ENCODE results near the gene KLF9. TPM values are rescaled to one million over a fixed set of nuclear protein-coding genes. Genes with fewer than 3 reads are reported as not detected.

The KLF9 gene
- total RNA-seq, 2 donors from 2014 or later: 0.13 to 0.31 TPM

DNA sequence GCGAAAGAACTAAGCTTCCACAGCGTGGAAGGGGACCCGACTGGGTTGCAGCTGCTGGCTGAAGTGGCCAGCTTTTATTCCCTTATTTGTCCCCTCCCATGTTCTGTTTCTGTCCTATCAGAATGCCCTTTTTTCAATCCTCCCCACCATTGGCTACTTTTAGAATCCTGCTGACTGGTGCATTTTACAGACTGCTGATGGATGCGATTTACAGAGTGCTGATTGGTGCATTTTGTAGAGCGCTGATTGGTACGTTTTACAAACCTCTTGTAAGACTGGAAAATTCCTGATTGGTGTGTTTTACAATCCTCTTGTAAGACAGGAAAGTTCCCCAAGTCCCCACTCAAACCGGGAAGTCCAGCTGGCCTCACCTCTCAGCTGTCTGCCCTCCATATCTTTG lies 50.7 kb downstream of the KLF9 start:
- no peak overlapping the region for H3K27ac ChIP-seq (ENCODE audit: low read depth, low read length)
- no peaks in the 10 kb centered on the region for H3K9me3 ChIP-seq (ENCODE audit: control insufficient read depth, low read length)
- Mint-ChIP-seq H3K4me3 (no peak overlapping the region), H3K4me1 (no peaks in the 10 kb centered on the region), H3K36me3 (ENCODE audit: low read depth) (peaks cover 1% of the 10 kb centered on the region), H3K9me3 (no peaks in the 10 kb centered on the region), H3K27me3 (ENCODE audit: insufficient read depth) (no peaks in the 10 kb centered on the region), H3K27ac (no peak overlapping the region)
- H3K27me3 ChIP-seq (ENCODE audit: control insufficient read depth, insufficient read depth, low read length, poor library complexity, severe bottlenecking): no peaks in the 10 kb centered on the region
- H3K4me1 ChIP-seq (ENCODE audit: control insufficient read depth, insufficient read depth, low read length): no peaks in the 10 kb centered on the region
- H3K4me3 ChIP-seq (ENCODE audit: low read length): no peak overlapping the region
- 95 to 96% methylated on average over 6 to 7 of the region's 7 CpGs for WGBS, 2 experiments (ENCODE audit: insufficient coverage in 1 of 2, insufficient read length in 1 of 2)
- no peak for DNase-seq
- H3K36me3 ChIP-seq (ENCODE audit: control insufficient read depth, insufficient read depth, low read length): no peaks in the 10 kb centered on the region
- H3K9ac ChIP-seq (ENCODE audit: extremely low read depth, low read length, poor library complexity, severe bottlenecking): no peak overlapping the region
- TF ChIP-seq, protein P1, sequence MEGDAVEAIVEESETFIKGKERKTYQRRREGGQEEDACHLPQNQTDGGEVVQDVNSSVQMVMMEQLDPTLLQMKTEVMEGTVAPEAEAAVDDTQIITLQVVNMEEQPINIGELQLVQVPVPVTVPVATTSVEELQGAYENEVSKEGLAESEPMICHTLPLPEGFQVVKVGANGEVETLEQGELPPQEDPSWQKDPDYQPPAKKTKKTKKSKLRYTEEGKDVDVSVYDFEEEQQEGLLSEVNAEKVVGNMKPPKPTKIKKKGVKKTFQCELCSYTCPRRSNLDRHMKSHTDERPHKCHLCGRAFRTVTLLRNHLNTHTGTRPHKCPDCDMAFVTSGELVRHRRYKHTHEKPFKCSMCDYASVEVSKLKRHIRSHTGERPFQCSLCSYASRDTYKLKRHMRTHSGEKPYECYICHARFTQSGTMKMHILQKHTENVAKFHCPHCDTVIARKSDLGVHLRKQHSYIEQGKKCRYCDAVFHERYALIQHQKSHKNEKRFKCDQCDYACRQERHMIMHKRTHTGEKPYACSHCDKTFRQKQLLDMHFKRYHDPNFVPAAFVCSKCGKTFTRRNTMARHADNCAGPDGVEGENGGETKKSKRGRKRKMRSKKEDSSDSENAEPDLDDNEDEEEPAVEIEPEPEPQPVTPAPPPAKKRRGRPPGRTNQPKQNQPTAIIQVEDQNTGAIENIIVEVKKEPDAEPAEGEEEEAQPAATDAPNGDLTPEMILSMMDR (conservative IDR thresholded peaks at IDR 0.05): no peak

DNA sequence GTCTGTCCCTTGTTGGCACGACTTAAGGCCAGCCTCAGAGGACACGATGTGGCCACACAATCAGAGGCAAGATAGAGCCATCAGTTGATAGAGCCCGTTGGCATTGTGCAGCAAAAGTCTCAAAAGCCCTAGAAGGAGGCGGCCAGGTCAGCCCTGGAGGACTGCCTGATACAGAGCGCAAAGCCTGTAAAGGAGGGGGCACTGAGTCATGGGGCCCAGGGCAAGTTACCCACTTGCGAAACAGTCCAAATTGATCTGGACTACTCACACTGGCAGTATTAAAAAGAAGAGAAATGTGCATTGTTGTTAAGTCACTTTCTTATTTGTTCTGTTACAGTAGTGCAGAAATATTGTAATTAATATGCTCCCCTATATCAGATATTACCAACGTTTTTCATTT lies 51.5 kb downstream of the KLF9 start:
- Histone ChIP-seq H3K4me1 (ENCODE audit: control insufficient read depth, insufficient read depth, low read length) (no peaks in the 10 kb centered on the region), H3K27me3 (ENCODE audit: control insufficient read depth, insufficient read depth, low read length, poor library complexity, severe bottlenecking) (no peaks in the 10 kb centered on the region), H3K36me3 (ENCODE audit: control insufficient read depth, insufficient read depth, low read length) (no peaks in the 10 kb centered on the region), H3K9me3 (ENCODE audit: control insufficient read depth, low read length) (no peaks in the 10 kb centered on the region), H3K27ac (ENCODE audit: low read depth, low read length) (no peak overlapping the region), H3K9ac (ENCODE audit: extremely low read depth, low read length, poor library complexity, severe bottlenecking) (no peak overlapping the region), H3K4me3 (ENCODE audit: low read length) (no peak overlapping the region)
- Mint-ChIP-seq H3K27ac (no peak overlapping the region), H3K4me1 (no peaks in the 10 kb centered on the region), H3K36me3 (ENCODE audit: low read depth) (peaks cover 1% of the 10 kb centered on the region), H3K9me3 (no peaks in the 10 kb centered on the region), H3K27me3 (ENCODE audit: insufficient read depth) (no peaks in the 10 kb centered on the region), H3K4me3 (no peak overlapping the region)
- no peak for DNase-seq
- TF ChIP-seq, protein P1 (conservative IDR thresholded peaks at IDR 0.05): no peak
- WGBS, 2 experiments (ENCODE audit: insufficient coverage in 1 of 2, insufficient read length in 1 of 2): 93 to 100% methylated on average over 5 to 6 of the region's 7 CpGs

DNA sequence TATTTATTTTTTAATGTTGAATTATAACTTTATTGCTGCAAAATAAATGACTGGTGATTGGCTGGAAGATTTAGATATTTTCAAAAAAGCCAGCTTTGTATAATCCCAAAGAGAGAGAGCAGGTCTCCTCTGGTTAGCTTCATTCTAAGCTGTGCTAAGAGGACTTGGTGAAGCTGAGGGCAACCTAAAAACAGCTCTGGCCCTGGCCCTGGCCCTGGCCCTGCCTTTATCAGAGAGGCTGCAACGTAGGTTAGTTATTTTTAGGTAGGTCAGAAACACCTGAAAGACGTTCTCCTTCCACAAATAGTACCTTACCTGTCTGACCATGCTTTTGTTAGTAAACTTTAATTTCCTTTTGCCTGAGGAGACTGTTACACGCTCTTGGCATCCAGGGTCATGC lies 58.7 kb downstream of the KLF9 start:
- no peak overlapping the region for H3K27ac ChIP-seq (ENCODE audit: low read depth, low read length)
- H3K9ac ChIP-seq (ENCODE audit: extremely low read depth, low read length, poor library complexity, severe bottlenecking): no peak overlapping the region

More for the DNA sequence above, 58.7 kb downstream of the KLF9 start:
- DNase-seq: no peak
- Mint-ChIP-seq H3K27me3 (ENCODE audit: insufficient read depth) (no peaks in the 10 kb centered on the region), H3K4me1 (no peaks in the 10 kb centered on the region), H3K36me3 (ENCODE audit: low read depth) (peaks cover 14% of the 10 kb centered on the region), H3K9me3 (no peaks in the 10 kb centered on the region), H3K4me3 (no peak overlapping the region), H3K27ac (no peak overlapping the region)
- Histone ChIP-seq H3K9me3 (ENCODE audit: control insufficient read depth, low read length) (no peaks in the 10 kb centered on the region), H3K4me1 (ENCODE audit: control insufficient read depth, insufficient read depth, low read length) (no peaks in the 10 kb centered on the region), H3K4me3 (ENCODE audit: low read length) (no peak overlapping the region), H3K36me3 (ENCODE audit: control insufficient read depth, insufficient read depth, low read length) (peaks cover 26% of the 10 kb centered on the region), H3K27me3 (ENCODE audit: control insufficient read depth, insufficient read depth, low read length, poor library complexity, severe bottlenecking) (no peaks in the 10 kb centered on the region)
- WGBS, 2 experiments (ENCODE audit: insufficient coverage in 1 of 2, insufficient read length in 1 of 2): 91 to 100% methylated on average over 2 to 3 of the region's 3 CpGs
- TF ChIP-seq, protein P1 (conservative IDR thresholded peaks at IDR 0.05): no peak

Measured in endodermal cell (in vitro differentiated cells).